ENCODE data around the gene SLC16A9. TPM values are rescaled to one million over a fixed set of nuclear protein-coding genes. Genes with fewer than 3 reads are reported as not detected.
"Not testable (repeated sequence)": the region's sequence is repeated elsewhere in the genome, so short reads cannot be mapped to it uniquely, and the experiment has no call there.

SLC16A9 gene
- total RNA-seq, 1 experiment from 2014 or later: 5.9 TPM

DNA sequence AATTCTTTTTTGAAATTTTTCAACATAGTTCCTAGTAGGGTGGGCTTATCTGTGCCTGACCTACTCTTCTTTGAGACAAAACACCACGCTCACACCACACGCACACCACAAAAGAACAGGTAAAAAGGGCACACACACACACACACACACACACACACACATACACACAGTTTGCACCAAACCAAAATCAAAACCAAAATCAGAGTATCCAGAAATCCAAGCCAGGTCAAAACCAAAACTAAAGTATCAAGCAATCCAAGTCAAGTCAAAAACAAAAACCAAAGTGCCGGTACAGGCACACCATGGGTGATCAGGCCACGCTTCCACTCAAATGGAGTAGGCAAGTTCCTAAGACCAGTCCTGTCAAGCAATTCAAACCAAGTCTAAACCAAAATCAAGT is 23.2 kb upstream of the SLC16A9 start:
- BruUV-seq (replicated peaks): not testable (repeated sequence)

GRCh38 chr10:59729167-59729566 is 19.5 kb upstream of the SLC16A9 start:
- DNase-seq (ENCODE audit: low read depth, low spot score); H3K4me2 ChIP-seq (ENCODE audit: low read length); H2AFZ ChIP-seq (ENCODE audit: low read depth, low read length, poor library complexity, severe bottlenecking); ATAC-seq; H3K4me3 ChIP-seq (replicated peaks in 1 of 2; ENCODE audit: low read depth in 1 of 2, low read length in 2 of 2); H3K27ac ChIP-seq (ENCODE audit: low read depth, low read length); CTCF ChIA-PET; RAD21 ChIA-PET (ENCODE audit: low non-redundant PET in 1 of 2, low total read pairs in 2 of 2, uncharacterized antibody in 2 of 2, unreplicated experiment in 2 of 2); H3K9me2 ChIP-seq (ENCODE audit: insufficient read depth); intact Hi-C loops (cut with micrococcal nuclease); H3K9me3 ChIP-seq (ENCODE audit: control insufficient read depth in 1 of 2, insufficient read depth in 1 of 2, low read depth in 1 of 2, low read length in 2 of 2); POLR2A ChIA-PET; H3K4me1 ChIP-seq (ENCODE audit: control insufficient read depth in 1 of 2, insufficient read depth in 2 of 2, low read length in 2 of 2); BruUV-seq (replicated peaks); H3K36me3 ChIP-seq (ENCODE audit: control insufficient read depth in 1 of 2, insufficient read depth in 2 of 2, low read length in 2 of 2); H3K27me3 ChIP-seq (ENCODE audit: insufficient read depth, low read length); H3K79me2 ChIP-seq (ENCODE audit: insufficient read depth, low read length); H3K9ac ChIP-seq (ENCODE audit: low read length); H4K20me1 ChIP-seq (ENCODE audit: insufficient read depth): not testable (repeated sequence)

More for the DNA sequence above, 23.2 kb upstream of the SLC16A9 start:
- H3K36me3 ChIP-seq (ENCODE audit: control insufficient read depth in 1 of 2, insufficient read depth in 2 of 2, low read length in 2 of 2); H3K9ac ChIP-seq (ENCODE audit: low read length); CTCF ChIA-PET; DNase-seq (ENCODE audit: low read depth, low spot score); intact Hi-C loops (cut with micrococcal nuclease); H3K27me3 ChIP-seq (ENCODE audit: insufficient read depth, low read length); H3K4me3 ChIP-seq (replicated peaks in 1 of 2; ENCODE audit: low read depth in 1 of 2, low read length in 2 of 2); H3K4me1 ChIP-seq (ENCODE audit: control insufficient read depth in 1 of 2, insufficient read depth in 2 of 2, low read length in 2 of 2); H2AFZ ChIP-seq (ENCODE audit: low read depth, low read length, poor library complexity, severe bottlenecking); RAD21 ChIA-PET (ENCODE audit: low non-redundant PET in 1 of 2, low total read pairs in 2 of 2, uncharacterized antibody in 2 of 2, unreplicated experiment in 2 of 2); H3K79me2 ChIP-seq (ENCODE audit: insufficient read depth, low read length); H3K27ac ChIP-seq (ENCODE audit: low read depth, low read length); ATAC-seq; H4K20me1 ChIP-seq (ENCODE audit: insufficient read depth); H3K9me2 ChIP-seq (ENCODE audit: insufficient read depth); H3K4me2 ChIP-seq (ENCODE audit: low read length); H3K9me3 ChIP-seq (ENCODE audit: control insufficient read depth in 1 of 2, insufficient read depth in 1 of 2, low read depth in 1 of 2, low read length in 2 of 2); POLR2A ChIA-PET: not testable (repeated sequence)

DNA sequence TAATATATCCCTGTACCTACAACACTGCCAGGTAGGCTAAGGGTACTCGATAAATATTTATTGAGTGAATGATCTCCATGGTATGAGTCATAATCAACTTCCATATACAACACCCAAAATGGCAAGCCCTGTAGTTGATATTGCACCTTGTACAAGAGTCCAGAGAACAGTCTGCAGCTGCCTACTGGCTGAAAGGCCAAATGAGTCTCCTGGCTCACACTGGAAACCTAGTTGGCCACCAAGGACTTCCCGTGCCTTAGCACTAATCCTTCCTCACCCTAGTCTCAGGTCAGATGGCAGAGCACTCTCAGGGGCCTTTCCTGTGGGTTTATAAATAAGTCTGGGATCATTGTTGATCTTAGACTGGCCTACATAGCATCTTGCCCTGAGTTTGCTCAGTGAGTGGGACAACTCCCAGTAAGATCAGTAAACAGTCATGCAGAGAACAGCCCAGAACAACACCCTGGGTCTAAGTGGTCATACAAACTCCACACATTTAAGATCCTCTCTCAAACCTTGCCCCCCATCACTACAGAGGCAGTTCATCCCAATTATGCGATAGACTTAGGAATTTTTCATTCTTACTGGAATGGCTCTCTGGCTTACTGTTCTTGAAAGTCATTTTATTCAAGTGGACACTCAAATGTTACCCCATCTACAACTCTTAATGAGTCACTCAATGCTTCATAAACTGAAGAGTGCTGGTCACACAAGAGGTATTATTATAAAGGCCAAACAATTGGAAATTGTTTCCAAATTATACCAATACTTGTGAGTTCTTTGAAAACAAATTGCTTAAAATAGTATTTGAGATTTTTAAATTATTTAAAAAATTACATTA is 14.7 kb upstream of the SLC16A9 start:
- ChIA-PET POLR2A (no interaction called here), RAD21 (ENCODE audit: low non-redundant PET in 1 of 2, low total read pairs in 2 of 2, uncharacterized antibody in 2 of 2, unreplicated experiment in 2 of 2) (no interaction called here), CTCF (no interaction called here)
- Histone ChIP-seq H3K4me3 (replicated peaks in 1 of 2; ENCODE audit: low read depth in 1 of 2, low read length in 2 of 2) (no peak overlapping the region), H4K20me1 (ENCODE audit: insufficient read depth) (no peaks in the 10 kb centered on the region), H3K9ac (ENCODE audit: low read length) (no peak overlapping the region), H3K27ac (ENCODE audit: low read depth, low read length) (no peak overlapping the region), H3K9me3 (ENCODE audit: control insufficient read depth in 1 of 2, insufficient read depth in 1 of 2, low read depth in 1 of 2, low read length in 2 of 2) (no peaks in the 10 kb centered on the region), H2AFZ (ENCODE audit: low read depth, low read length, poor library complexity, severe bottlenecking) (no peak overlapping the region), H3K9me2 (ENCODE audit: insufficient read depth) (no peaks in the 10 kb centered on the region), H3K4me2 (ENCODE audit: low read length) (no peak overlapping the region), H3K36me3 (ENCODE audit: control insufficient read depth in 1 of 2, insufficient read depth in 2 of 2, low read length in 2 of 2) (no peaks in the 10 kb centered on the region), H3K79me2 (ENCODE audit: insufficient read depth, low read length) (no peaks in the 10 kb centered on the region), H3K4me1 (ENCODE audit: control insufficient read depth in 1 of 2, insufficient read depth in 2 of 2, low read length in 2 of 2) (no peaks in the 10 kb centered on the region), H3K27me3 (ENCODE audit: insufficient read depth, low read length) (no peaks in the 10 kb centered on the region)
- no peak for ATAC-seq
- BruUV-seq (replicated peaks): no TSS peak
- no peak for DNase-seq (ENCODE audit: low read depth, low spot score)
- intact Hi-C loops (cut with micrococcal nuclease): no loop called here
- TF ChIP-seq MAX (IDR thresholded peaks at IDR 0.05): no peak
- TF ChIP-seq SP1 (IDR thresholded peaks at IDR 0.05; ENCODE audit: low read depth): no peak
- no peak for TF ChIP-seq EZH2 (IDR thresholded peaks at IDR 0.05)
- TF ChIP-seq, protein P1, sequence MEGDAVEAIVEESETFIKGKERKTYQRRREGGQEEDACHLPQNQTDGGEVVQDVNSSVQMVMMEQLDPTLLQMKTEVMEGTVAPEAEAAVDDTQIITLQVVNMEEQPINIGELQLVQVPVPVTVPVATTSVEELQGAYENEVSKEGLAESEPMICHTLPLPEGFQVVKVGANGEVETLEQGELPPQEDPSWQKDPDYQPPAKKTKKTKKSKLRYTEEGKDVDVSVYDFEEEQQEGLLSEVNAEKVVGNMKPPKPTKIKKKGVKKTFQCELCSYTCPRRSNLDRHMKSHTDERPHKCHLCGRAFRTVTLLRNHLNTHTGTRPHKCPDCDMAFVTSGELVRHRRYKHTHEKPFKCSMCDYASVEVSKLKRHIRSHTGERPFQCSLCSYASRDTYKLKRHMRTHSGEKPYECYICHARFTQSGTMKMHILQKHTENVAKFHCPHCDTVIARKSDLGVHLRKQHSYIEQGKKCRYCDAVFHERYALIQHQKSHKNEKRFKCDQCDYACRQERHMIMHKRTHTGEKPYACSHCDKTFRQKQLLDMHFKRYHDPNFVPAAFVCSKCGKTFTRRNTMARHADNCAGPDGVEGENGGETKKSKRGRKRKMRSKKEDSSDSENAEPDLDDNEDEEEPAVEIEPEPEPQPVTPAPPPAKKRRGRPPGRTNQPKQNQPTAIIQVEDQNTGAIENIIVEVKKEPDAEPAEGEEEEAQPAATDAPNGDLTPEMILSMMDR (IDR thresholded peaks at IDR 0.05 in 2 of 3, conservative IDR thresholded peaks at IDR 0.05 in 1 of 3; ENCODE audit: borderline replicate concordance in 1 of 3, insufficient read depth in 1 of 3, low read depth in 2 of 3, low read length in 2 of 3): no peak
- TF ChIP-seq JUND (IDR thresholded peaks at IDR 0.05): no peak
- TF ChIP-seq, protein P2, sequence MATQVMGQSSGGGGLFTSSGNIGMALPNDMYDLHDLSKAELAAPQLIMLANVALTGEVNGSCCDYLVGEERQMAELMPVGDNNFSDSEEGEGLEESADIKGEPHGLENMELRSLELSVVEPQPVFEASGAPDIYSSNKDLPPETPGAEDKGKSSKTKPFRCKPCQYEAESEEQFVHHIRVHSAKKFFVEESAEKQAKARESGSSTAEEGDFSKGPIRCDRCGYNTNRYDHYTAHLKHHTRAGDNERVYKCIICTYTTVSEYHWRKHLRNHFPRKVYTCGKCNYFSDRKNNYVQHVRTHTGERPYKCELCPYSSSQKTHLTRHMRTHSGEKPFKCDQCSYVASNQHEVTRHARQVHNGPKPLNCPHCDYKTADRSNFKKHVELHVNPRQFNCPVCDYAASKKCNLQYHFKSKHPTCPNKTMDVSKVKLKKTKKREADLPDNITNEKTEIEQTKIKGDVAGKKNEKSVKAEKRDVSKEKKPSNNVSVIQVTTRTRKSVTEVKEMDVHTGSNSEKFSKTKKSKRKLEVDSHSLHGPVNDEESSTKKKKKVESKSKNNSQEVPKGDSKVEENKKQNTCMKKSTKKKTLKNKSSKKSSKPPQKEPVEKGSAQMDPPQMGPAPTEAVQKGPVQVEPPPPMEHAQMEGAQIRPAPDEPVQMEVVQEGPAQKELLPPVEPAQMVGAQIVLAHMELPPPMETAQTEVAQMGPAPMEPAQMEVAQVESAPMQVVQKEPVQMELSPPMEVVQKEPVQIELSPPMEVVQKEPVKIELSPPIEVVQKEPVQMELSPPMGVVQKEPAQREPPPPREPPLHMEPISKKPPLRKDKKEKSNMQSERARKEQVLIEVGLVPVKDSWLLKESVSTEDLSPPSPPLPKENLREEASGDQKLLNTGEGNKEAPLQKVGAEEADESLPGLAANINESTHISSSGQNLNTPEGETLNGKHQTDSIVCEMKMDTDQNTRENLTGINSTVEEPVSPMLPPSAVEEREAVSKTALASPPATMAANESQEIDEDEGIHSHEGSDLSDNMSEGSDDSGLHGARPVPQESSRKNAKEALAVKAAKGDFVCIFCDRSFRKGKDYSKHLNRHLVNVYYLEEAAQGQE (IDR thresholded peaks at IDR 0.05; ENCODE audit: low read depth): no peak
- no peak for TF ChIP-seq SIN3A (IDR thresholded peaks at IDR 0.05; ENCODE audit: low read depth)
